ENCODE results near the gene KLHL22.
"Not testable (repeated sequence)": the region's sequence is repeated elsewhere in the genome, so short reads cannot be mapped to it uniquely, and the experiment has no call there.

Gene KLHL22, protein sequence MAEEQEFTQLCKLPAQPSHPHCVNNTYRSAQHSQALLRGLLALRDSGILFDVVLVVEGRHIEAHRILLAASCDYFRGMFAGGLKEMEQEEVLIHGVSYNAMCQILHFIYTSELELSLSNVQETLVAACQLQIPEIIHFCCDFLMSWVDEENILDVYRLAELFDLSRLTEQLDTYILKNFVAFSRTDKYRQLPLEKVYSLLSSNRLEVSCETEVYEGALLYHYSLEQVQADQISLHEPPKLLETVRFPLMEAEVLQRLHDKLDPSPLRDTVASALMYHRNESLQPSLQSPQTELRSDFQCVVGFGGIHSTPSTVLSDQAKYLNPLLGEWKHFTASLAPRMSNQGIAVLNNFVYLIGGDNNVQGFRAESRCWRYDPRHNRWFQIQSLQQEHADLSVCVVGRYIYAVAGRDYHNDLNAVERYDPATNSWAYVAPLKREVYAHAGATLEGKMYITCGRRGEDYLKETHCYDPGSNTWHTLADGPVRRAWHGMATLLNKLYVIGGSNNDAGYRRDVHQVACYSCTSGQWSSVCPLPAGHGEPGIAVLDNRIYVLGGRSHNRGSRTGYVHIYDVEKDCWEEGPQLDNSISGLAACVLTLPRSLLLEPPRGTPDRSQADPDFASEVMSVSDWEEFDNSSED

DNA sequence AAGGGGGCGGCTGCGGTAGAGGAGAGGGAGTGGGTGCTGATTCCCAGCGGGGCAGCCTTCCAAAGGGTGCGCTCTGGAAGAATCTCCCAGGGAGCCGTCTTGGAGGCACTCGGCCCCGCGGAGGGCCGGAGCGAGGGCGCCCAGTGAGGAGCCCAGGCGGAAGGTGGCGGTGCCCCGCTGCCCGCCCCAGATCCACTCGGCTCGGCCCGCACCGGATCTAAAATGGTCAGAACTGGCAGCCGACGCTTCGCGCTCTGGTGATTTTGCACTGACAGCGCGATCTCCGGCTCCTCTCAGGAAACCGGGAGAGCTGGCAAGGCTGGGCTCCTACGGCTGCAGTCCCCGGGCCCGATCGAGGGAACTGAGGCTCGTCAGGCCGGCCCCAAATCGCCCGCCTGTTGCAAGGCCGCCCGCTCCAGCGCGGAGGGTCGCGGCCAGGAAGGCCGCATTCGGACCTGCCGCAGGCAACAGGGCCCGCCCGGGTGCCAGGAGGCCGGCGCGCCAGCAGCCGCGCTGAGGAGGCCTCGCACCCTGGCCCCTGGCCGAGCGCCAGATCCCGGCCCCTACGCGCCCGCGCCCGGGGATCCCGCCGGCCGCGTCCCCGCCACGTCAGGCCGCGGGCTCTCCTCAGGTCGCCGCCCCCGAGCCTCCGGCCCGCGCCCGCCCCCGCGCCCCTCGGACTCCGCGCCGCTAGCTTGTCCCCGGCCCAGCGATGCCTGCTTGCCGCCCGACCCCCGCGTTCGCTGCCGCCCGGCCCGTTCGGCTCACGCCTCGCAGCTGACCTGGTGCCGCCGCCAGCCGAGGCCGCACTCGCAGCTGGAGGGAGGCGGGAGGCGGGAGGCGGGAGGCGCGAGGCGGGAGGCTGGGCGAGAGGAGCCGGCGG, at the start of gene KLHL22:
TSS of gene KLHL22 (minus strand) at position 818 of the 883 bp plus-strand sequence. CDS start 6,584 bp downstream, outside the sequence.
- DNase-seq: no peak

DNA sequence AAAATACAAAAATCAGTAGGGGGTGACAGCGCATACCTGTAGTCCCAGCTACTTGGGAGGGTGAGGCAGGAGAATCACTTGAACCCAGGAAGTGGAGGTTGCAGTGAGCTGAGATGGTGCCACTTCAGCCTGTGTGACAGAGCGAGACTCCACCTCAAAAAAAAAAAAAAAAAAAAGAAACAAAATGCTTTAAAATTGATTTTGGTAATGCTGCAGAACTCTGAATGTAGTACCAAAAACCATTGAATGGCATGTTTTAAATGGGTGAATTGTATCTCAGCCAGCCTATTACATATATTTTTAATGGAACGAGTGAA, 49.7 kb upstream of the KLHL22 start:
- DNase-seq: not testable (repeated sequence)

DNA sequence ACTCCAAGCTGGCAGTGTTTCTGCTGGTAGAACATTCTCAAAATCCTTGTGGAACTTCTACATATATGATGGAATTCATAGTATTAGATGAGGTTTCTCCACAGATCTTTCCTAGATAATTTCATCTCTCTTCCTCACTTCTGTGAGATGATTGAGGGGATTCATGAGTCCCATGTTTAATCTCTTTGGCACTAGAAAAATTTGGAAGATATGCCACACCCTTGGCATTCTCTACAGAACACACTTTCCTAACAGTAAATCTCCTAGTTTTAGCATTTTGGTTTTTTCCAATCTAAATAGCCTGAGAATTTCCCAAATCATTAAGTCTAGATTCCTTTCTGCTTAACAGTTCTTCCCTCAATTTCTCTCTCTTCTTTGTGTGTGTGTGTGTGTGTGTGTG, 47.1 kb upstream of the KLHL22 start:
- DNase-seq: no peak

DNA sequence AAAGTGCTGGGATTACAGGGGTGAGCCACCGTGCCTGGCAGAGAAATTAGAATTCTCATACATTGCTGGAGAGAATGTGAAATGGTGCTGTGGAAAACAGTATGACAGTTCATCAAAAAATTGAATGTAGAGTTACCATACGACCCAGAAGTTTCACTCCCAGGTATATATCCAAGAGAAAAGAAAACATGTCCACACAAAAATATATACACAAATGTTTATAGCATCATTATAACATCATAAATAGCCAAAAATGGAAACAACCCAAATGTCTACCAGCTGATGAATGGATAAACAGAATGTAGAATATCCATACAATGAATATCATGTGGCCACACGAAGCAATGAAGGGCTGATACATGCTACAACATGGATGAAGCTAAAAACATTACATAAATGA, 46.5 kb upstream of the KLHL22 start:
- DNase-seq: no peak

DNA sequence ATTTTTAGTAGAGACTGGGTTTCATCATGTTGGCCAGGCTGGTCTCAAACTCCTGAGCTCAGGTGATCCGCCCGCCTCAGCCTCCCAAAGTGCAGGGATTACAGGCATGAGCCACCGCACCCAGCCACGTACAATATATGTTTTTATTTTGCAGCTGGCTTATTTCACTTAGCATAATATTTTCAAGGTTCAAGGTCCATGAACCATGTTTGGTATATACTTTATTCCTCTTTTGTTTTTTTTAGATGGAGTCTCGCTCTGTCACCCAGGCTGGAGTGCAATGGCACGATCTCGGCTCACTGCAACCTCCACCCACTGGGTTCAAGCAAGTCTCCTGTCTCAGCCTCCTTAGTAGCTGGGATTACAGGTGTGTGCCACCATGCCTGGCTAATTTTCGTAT, 43.3 kb upstream of the KLHL22 start:
- DNase-seq: not testable (repeated sequence)

DNA sequence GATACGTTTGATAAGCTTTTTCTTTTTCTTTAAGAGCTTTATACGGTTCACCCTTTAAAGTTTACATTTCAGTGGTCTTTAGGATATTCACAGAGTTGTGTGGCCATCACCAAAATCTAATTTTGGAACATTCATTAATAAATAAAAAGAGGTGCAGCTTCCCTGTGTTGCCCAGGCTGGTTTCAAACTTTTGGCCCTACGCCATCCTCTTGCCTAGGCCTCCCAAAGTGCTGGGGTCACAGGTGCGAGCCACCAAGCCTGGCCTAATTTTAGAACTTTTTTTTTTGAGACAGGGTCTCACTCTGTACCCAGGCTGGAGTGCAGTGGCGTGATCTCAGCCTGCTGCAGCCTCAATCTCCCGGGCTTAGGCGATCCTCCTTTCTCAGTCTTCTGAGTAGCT, 42.4 kb upstream of the KLHL22 start:
- no peak for DNase-seq

DNA sequence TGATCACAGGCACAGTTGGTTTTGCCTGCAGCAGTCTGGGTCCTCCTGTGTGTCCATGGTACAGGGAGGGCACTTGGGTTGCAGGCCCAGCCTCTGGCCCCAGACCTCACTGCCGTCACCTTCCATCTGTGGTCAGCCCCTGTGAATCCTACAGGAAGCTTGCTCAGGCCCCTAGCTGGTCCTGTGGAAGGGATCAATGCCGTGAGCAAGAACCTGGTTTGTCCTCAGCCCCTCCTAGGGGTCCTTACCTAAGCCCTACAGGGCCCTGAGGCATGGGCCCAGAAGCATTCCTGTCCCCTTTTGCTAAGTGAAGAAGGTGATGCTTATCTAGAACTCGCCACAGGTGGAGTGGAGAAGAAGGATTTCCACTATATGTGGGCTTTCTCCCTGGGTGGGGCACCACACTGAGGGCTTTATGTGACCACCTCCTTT, 41.7 kb upstream of the KLHL22 start:
- DNase-seq: no peak

DNA sequence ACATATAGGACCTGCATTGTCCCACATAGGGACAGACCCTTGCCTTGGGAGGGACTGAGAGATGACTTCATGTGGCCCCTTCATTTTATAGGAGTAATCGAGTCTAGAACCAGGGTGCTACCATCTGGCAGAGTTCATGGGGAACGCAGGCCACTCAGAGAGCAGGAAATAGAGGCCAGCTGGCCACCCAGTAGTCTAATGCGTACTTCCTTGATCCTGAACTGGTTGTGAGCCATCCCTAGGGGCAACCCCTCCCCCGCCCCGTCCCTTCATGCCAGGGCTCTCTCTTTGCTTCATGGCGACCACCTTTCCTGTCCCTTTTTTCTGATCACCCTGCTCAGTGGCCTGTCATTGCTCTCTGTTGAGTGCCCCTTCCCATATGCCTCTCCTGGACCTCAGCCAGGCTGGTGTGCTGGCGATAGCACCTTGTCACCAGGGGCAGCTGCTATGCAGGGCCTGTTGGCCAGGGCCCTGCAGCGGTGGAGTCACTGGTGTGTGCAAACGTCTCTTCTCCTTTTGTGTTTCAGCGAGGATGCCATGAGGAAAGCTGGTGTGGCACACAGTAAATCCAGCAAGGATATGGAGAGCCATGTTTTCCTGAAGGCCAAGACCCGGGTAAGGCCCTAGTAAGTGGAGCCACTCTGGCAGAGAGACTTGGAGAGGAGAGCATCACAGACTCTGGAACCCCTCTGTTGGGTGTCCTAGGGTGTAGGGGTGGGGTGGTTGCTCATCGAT, 41.2 kb upstream of the KLHL22 start:
- no peak for DNase-seq

DNA sequence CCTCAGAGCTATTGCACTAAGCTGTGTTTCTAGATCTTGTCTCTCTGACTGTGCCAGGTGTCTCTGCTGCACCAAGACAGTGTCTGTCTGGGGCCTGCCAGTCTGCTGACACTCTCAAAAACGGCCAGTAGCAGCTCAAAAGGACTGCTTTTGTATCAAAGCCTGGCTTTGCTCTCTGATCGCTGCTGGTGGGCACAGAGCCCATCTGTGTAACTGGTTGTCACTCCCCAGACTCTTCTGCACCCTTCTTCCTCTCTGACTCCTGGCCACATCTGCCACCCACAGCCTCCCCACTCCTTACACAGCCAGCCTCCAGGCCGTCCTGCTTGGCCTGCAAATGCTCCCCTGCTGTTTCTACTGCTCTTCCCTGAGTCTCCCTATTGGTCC, 38.3 kb upstream of the KLHL22 start:
- DNase-seq: no peak

DNA sequence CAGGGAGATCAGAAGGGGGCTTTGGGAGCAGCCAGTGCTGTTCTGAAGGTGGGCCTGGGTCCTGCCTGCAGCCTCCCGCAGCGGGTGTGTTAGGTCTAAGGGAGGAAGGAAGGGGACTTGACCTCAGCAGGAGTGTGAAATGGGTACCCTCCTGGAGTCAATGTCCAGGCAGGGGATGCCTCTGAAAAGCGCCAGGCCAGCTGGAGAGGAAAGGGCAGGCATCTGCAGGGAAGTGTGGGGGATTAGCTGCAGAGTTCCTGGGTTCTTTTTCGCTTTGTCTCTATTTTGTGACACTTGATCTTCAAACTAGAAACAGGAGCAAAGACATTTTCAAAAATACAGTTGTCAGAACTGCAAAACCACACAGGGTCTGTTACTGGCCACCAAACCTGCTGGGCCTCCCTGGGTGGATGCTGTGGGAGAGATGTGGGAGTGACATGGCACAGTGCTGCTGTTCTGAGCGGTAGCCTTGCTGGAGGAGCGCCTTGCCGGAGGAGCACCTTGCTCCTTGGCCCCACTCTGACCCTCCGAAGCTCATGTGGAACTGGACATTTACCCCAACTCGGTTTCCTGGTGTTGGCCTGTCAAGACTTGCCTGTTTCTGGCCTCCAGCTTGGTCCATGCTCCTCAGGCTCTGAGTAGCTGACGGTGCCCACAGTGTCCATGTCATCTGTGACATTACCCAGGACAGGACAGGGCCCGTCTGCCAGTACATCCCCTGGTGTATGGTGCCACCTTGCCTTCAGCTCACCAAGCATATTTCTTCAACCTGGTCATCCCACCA, 37.7 kb upstream of the KLHL22 start:
- DNase-seq: no peak

DNA sequence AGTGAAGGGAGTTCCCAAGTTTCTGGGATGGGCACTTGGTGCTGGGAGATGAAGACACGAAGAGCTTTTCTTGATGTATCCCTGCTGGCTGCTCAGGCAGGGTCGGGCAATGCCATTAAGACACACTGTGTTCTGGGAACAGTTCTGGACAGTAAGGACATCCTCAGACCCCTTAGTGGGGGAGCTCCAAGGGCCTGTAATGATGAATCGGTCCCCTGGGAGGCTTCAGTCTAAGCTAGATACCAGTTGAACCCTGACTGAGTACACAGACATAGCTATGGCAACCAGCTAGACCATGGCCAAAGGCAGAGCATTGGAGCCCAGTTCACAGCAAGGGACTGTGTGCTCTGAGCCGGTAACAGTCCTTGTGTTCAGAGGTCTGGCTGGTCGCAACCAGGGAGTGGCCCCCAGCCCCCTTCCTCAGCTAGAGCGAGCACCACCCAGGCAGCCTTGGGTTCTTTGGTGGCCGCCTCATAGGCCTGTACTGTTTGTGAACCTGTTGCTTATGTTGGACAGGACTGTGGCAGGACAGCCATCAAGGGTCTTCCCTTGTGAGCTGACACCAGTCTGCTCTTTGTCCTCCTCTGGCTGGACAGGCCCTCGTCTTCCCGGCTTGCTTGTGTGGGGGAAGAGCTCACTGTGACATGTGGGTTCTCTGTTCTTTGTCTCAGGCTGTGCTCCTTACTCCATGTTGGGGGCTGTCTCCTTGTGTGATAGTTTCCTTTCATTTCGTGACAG, 36.8 kb upstream of the KLHL22 start:
- DNase-seq: no peak

DNA sequence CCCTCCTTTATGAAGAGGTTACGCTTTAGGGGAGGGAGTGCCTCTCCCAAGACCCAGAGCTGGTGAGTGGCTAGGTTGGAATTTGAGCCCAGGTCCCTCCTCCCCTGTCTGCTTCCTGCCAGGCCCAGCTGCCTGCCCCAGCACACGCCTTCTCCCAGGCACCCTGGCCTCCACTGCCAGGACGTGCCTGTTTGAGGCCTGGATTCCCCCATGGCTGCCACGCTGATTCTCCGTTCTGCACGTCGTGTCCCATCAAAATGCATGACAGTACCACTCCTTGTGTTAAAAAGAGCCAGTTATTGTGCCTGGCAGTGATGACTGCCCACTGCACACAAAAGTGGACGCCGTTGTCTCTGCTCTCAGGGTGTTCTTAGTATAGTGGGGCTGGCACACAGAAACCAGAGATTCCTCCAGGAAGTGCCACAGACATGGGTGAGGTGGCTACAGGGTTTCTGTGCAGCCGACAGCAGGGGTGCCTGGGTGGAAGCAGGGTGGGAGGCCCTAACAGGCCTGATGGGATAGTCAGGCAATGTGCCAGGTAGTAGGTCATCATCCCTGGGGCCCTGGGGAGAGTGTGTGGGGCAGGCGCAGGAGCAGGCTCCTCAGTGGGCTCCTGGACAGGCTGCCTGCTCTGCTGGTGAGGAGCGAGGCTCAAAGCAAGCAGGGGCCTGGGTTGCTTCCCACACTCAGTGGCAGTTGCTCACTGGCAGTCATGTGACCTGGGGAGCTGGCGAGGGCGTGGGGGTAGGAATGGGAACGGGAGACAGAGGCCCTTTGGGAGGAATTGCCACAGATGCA, 36.0 kb upstream of the KLHL22 start:
- DNase-seq: no peak

DNA sequence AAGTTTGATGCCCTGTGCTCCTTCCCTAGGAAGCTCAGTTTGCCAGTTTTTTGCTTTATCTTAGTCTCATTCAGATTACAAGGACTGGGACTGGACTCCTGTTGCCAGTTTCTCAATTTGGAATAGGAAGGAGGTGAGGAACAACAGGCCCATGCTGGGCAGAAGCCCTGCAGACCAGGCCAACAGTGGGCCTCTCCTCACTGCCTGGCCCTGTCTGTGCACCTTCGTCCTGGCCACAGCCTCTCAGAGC, 35.5 kb upstream of the KLHL22 start:
- DNase-seq: no peak

DNA sequence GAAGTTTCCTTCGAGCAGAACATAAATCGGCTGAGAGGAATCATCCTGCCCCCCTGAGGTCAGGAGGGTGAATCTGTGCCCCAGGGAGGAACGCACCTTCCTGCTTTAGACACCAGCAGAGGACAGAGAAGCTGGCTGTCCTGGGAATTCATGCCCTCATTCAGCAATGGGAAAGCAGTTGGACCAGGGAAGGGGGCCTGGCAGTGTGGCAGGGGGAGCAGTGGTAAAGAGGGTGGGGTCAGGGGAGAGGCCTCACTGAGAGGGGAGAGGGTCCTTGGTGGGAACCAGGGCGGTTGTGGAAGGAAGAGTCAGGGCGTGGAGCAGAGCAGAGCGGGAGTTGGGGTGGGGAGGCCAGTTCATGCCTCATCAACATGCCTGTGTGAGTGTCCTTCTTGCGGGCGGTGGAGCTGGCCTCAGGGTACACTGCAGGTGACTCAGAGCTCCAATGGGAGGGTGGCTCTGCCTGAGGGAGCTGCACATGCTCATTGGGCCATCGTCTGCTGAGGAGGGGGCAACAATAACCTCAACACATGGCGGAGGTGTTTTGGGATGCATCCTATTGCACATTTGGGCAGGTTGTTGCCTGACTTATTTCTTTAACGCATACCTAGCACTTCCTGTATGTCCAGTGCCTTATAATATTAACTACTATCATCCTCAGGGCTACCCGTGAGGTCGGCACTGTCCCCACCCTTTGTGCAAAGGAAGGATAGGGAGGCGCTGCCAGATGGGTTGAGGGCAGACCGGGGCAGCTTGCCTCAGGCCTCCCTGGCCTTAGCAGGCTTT, 35.0 kb upstream of the KLHL22 start:
- no peak for DNase-seq

DNA sequence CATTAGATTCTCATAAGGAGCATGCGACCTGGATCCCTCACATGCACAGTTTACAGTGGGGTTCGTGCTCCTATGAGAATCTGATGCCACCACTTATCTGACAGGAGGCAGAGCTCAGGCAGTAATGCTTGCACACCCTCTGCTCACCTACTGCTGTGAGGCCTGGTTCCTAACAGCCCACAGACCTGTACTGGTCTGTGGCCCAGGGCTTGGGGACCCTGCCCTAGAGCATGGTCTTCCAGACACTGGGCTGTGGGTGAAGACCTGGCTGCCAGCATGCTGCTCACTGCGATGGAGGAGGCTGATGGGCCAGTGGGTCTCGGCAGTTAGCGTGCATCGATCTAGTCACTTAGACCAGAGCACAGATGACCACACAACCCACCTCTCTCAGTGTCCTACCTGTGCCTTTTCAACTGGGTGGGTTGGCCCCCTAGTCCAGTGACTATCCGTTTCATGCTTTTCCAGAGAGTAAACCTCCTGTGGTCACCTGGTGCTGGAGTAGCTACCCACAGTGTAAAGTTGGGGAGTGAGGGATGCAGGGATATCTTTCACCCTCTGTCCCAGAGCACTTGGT, 32.9 kb upstream of the KLHL22 start:
- no peak for DNase-seq

DNA sequence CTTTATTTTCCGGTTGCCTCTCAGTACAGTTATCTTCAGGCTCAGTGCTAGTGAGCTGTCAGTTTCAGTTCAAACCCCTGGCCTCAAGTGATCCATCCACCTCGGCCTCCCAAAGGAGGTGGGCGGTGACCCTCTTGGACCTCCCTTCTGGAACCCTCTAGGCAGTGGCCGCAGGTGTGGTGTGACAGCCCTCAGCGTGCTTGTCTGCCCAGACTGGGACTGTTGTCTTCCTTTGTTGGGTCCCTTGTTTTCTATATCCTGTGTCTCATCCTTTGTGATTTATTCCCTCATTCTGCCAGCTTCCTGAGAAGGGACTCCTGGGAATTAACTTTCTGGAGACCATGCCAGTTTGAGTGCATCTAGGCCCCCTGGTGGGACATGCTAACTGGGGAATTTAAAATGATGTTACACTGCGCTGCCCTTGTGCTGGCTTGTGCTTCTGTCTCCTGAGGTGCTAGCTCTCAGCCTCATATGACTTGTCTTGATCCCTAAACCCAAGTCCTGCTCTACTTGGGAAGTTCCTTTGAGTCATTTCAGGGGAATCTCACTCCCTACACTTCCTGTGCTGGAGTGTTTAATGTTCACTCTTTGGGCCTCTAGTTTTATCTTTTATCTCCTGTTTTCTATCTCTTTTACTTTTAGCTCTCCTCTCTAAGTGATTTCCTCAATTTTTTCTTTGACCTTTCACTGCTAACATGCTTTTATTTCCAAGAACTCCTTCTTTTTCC, 31.2 kb upstream of the KLHL22 start:
- DNase-seq: no peak

DNA sequence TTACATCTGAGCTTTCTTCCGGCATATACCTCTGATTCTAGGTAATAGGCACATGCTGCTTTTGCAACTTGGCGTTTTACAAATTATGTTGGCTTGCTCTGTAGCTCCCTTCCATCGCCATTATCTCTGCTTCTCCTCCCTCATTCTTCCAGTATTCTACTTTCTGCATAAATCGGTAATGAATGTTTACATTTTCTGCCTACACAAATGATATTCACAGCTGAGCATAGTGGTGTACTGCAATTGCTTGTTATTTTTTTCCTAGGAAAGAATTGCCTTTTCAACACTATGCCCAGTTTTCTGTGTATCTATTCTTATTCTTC, 30.7 kb upstream of the KLHL22 start:
- DNase-seq: no peak

DNA sequence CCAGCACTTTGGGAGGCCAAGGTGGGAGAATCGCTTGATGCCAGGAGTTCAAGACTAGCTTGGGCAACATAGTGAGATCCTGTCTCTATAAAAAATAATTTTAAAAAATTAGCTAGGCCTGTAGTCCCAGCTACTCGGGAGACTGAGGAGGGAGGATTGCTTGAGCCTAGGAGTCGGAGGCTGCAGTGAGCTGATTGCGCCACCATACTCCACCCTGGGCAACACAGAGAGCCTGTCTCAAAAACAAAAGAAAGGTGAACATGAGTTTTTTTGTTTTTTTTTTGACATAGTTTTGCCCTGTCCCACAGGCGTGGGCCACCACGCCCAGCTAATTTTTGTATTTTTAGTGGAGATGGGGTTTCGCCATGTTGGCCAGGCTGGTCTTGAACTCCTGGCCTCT, 29.5 kb upstream of the KLHL22 start:
- no peak for DNase-seq

DNA sequence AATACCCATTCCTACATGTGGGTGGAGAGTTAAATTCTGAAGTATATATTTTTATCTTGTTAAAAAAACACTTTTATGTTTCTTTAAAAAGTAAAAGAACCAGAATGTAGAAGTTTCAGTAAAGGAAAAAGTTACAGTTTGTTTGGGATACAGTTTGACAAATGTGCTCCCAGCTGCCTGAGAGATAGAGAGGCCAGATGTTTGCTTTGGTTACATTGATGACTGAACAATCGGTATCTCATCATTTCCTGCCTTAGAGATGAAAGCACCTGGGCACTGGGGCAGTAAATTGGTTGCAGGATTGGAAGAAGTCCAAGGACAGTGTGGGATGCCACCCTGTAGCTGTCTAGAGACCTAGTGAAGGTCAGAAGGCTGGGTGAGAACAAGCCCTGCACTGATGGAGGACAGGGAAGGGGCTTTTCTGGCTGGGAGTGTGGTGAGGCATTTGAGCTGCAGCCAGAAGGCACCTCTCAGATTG, 28.4 kb upstream of the KLHL22 start:
- no peak for DNase-seq
